ENCODE measurements around the gene CD84.

GRCh38 chr1:160521554-160521953, 57.7 kb downstream of the CD84 start:
- TF ChIP-seq CTCF (IDR thresholded peaks at IDR 0.05) (no peak), POLR2A (IDR thresholded peaks at IDR 0.05) (no peak)
